OCI-LY3 (cell line): ENCODE results near the gene LCNL1.

ENCODE experiments used
- EZH2phosphoT487 ChIP-seq: fragments of 200-600 bp; shearing (Covaris generic); IDR thresholded peaks from 2 replicates; pipeline ENCODE4 v1.6.1; 2018; ENCODE audit warnings: antibody characterized with exemption, mixed run types, low read depth
- TF ChIP-seq, protein P1 (sequence below): fragments of 200-600, 300-600 bp; sonication (generic); IDR thresholded peaks from 2 replicates; pipeline ENCODE4 v1.5.1; 2014; ENCODE audit warnings: antibody characterized with exemption, low read length, low read depth

DNA sequence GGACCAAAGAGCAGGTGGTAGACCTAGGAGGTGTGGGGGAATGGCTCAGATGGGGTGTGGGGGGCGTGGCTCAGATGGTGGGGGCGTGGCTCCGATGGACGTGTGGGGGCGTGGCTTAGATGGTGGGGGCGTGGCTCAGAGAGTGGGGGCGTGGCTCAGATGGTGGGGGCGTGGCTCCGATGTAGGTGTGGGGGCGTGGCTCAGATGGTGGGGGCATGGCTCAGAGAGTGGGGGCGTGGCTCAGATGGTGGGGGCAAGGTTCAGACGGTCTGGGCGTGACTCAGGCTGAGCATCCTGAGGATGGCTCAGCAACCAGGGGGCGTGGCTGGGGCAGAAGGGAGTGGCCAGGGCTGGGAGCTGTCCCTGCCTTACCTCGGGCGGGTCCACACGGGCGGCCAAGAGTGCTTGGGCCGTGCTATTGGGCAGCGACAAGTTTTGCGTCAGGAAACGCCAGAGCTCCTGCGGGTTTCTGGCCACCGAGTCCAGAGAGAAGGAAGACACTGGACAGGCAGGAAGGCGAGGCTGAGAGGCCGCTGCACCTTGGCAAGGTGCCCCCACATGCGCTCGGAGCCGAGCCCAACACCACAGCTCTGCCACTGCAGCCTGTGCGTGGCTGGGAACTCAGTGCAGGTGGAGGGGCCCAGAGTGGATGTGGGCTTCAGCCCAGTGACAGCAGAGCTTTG, 39.3 kb downstream of the LCNL1 start:
- TF ChIP-seq, protein P1, sequence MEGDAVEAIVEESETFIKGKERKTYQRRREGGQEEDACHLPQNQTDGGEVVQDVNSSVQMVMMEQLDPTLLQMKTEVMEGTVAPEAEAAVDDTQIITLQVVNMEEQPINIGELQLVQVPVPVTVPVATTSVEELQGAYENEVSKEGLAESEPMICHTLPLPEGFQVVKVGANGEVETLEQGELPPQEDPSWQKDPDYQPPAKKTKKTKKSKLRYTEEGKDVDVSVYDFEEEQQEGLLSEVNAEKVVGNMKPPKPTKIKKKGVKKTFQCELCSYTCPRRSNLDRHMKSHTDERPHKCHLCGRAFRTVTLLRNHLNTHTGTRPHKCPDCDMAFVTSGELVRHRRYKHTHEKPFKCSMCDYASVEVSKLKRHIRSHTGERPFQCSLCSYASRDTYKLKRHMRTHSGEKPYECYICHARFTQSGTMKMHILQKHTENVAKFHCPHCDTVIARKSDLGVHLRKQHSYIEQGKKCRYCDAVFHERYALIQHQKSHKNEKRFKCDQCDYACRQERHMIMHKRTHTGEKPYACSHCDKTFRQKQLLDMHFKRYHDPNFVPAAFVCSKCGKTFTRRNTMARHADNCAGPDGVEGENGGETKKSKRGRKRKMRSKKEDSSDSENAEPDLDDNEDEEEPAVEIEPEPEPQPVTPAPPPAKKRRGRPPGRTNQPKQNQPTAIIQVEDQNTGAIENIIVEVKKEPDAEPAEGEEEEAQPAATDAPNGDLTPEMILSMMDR, result no peak
- no peak for TF ChIP-seq EZH2phosphoT487
